ENCODE data around the gene ACTMAP. TPM values are rescaled to one million over a fixed set of nuclear protein-coding genes. Genes with fewer than 3 reads are reported as not detected.

ACTMAP gene
- polyA plus RNA-seq, 1 of the 3 experiments (the other 2 are of a cell fraction) = 6.4 TPM

GRCh38 chr19:40704491-40705361 lies 45.6 kb downstream of the ACTMAP start:
- WGBS (ENCODE audit: low lambda C conversion rate) = 94% methylated on average over 18 of the region's 18 CpGs
- Histone ChIP-seq H2AFZ (ENCODE audit: low read depth) (no peak overlapping the region), H3K27ac (ENCODE audit: low read depth in 2 of 2, low read length in 1 of 2) (no peak overlapping the region), H3K79me2 (ENCODE audit: insufficient read depth) (no peaks in the 10 kb centered on the region; the same call in 1 of the 2 replicates), H3K9me3 (no peaks in the 10 kb centered on the region), H3K4me1 (ENCODE audit: control insufficient read depth in 1 of 2, insufficient read depth in 2 of 2, low read depth in 1 of 2, low read length in 1 of 2) (no peaks in the 10 kb centered on the region), H3F3A (replicated peaks; ENCODE audit: insufficient read depth) (no peaks in the 10 kb centered on the region), H4K20me1 (ENCODE audit: insufficient read depth) (no peaks in the 10 kb centered on the region), H3K9me2 (no peaks in the 10 kb centered on the region), H3K4me3 (ENCODE audit: low read depth in 2 of 2, low read length in 1 of 2) (no peak overlapping the region), H3K4me2 (no peak overlapping the region), H3K36me3 (replicated peaks in 1 of 2; ENCODE audit: control insufficient read depth in 1 of 2, insufficient read depth in 2 of 2, low read length in 1 of 2) (peaks cover 34 to 47% of the 10 kb centered on the region in 2 experiments), H3K27me3 (ENCODE audit: insufficient read depth) (no peaks in the 10 kb centered on the region), H3K9ac (no peak overlapping the region)
- CTCF ChIA-PET = interaction anchor here (1.3 to 1.4 kb wide), 2 partner anchors 23 to 26 kb away, joined by 3 to 4 read pairs; no protein-coding TSS in a partner anchor
- POLR2A ChIA-PET = interaction anchor here (0.6 kb wide), 1 partner anchor 14 kb away, joined by 3 read pairs; no protein-coding TSS in a partner anchor
- TF ChIP-seq NRF1 (IDR thresholded peaks at IDR 0.05; ENCODE audit: low read depth, low read length) (no peak), TCF12 (IDR thresholded peaks at IDR 0.05) (no peak), RFX5 (IDR thresholded peaks at IDR 0.05; ENCODE audit: low read length) (no peak)
- no peak for DNase-seq

DNA sequence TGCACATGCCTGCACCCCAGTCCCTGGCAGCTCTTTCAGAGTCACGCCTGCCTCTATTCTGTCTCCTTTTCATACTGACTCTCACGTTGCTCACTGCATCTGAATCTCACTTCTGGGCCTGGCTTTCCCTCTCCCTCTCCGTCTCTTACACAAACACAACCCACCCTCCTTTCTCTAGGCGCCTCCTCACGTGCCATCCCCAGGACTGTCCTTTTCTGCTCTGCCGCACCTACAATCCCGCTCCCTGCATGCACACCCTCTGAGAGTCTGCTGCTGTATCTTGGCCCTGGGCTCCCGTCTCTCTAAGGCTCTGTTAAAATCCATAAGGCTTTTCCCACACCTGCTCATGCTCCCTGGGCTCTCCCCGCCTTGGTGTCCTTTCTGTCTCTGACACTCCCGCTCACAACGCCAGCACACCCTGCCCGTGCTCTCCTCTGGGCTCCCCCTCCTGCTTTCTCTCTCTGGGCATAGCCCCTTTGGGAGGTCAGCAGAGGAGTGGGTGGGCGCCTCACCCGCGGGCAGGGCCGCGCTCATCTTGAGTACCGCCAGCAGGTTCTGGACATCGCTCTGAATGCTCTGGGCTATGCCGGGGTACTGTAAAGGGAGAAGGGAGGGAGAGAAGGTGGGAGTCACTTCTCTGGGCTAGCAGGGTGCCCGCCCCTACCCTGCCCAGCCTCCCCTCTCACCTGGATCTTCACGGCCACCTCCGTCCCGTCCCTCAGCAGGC lies 47.1 kb downstream of the ACTMAP start:
- H3K4me2 ChIP-seq = no peak overlapping the region
- H3K27me3 ChIP-seq (ENCODE audit: insufficient read depth) = no peaks in the 10 kb centered on the region
- no peaks in the 10 kb centered on the region for H3F3A ChIP-seq (replicated peaks; ENCODE audit: insufficient read depth)
- WGBS (ENCODE audit: low lambda C conversion rate) = 91% methylated on average over 24 of the region's 24 CpGs
- DNase-seq = no peak
- no peaks in the 10 kb centered on the region for H3K9me3 ChIP-seq
- H3K9ac ChIP-seq = no peak overlapping the region
- ChIA-PET POLR2A (no interaction called here), CTCF (interaction anchor here (1.2 to 1.4 kb wide), 3 partner anchors 22 to 40 kb away, joined by 3 to 4 read pairs (median 3); no protein-coding TSS in a partner anchor)
- no peak overlapping the region for H3K27ac ChIP-seq (ENCODE audit: low read depth in 2 of 2, low read length in 1 of 2)
- no peak overlapping the region for H3K4me3 ChIP-seq (ENCODE audit: low read depth in 2 of 2, low read length in 1 of 2)
- peaks cover 34 to 44% of the 10 kb centered on the region in 2 experiments for H3K36me3 ChIP-seq (replicated peaks in 1 of 2; ENCODE audit: control insufficient read depth in 1 of 2, insufficient read depth in 2 of 2, low read length in 1 of 2)
- no peak for TF ChIP-seq GATA2 (CRISPR knock-in tag; IDR thresholded peaks at IDR 0.05)
- no peak for TF ChIP-seq GABPA (IDR thresholded peaks at IDR 0.05; ENCODE audit: low read depth)
- TF ChIP-seq MXI1 (IDR thresholded peaks at IDR 0.05; ENCODE audit: low read depth, low read length) = no peak
- TF ChIP-seq FOXM1 (IDR thresholded peaks at IDR 0.05; ENCODE audit: low read depth) = no peak
- no peak for TF ChIP-seq ELF1 (IDR thresholded peaks at IDR 0.05)
- TF ChIP-seq, protein P1, sequence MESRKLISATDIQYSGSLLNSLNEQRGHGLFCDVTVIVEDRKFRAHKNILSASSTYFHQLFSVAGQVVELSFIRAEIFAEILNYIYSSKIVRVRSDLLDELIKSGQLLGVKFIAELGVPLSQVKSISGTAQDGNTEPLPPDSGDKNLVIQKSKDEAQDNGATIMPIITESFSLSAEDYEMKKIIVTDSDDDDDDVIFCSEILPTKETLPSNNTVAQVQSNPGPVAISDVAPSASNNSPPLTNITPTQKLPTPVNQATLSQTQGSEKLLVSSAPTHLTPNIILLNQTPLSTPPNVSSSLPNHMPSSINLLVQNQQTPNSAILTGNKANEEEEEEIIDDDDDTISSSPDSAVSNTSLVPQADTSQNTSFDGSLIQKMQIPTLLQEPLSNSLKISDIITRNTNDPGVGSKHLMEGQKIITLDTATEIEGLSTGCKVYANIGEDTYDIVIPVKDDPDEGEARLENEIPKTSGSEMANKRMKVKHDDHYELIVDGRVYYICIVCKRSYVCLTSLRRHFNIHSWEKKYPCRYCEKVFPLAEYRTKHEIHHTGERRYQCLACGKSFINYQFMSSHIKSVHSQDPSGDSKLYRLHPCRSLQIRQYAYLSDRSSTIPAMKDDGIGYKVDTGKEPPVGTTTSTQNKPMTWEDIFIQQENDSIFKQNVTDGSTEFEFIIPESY (IDR thresholded peaks at IDR 0.05; ENCODE audit: borderline replicate concordance, low read depth) = no peak
- no peak for TF ChIP-seq SMC3 (IDR thresholded peaks at IDR 0.05; ENCODE audit: low read depth, low read length)
- TF ChIP-seq EZH2phosphoT487 (IDR thresholded peaks at IDR 0.05; ENCODE audit: borderline replicate concordance, low read depth) = no peak
- TF ChIP-seq YY1 (IDR thresholded peaks at IDR 0.05; ENCODE audit: low read depth) = no peak
- TF ChIP-seq, protein P2, sequence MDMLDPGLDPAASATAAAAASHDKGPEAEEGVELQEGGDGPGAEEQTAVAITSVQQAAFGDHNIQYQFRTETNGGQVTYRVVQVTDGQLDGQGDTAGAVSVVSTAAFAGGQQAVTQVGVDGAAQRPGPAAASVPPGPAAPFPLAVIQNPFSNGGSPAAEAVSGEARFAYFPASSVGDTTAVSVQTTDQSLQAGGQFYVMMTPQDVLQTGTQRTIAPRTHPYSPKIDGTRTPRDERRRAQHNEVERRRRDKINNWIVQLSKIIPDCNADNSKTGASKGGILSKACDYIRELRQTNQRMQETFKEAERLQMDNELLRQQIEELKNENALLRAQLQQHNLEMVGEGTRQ (IDR thresholded peaks at IDR 0.05; ENCODE audit: borderline replicate concordance, low read depth, low read length) = no peak
- no peak for TF ChIP-seq MEF2A (IDR thresholded peaks at IDR 0.05; ENCODE audit: borderline replicate concordance, low read depth)
- TF ChIP-seq SIN3A (IDR thresholded peaks at IDR 0.05; ENCODE audit: borderline replicate concordance, low read depth, low read length) = no peak
- TF ChIP-seq RCOR1 (IDR thresholded peaks at IDR 0.05; ENCODE audit: low read length) = no peak
- TF ChIP-seq TEAD4 (IDR thresholded peaks at IDR 0.05; ENCODE audit: borderline replicate concordance, insufficient read depth) = no peak
- TF ChIP-seq FOXJ3 (CRISPR knock-in tag; IDR thresholded peaks at IDR 0.05) = no peak
- TF ChIP-seq JUND (IDR thresholded peaks at IDR 0.05) = no peak
- H3K4me1 ChIP-seq (ENCODE audit: control insufficient read depth in 1 of 2, insufficient read depth in 2 of 2, low read depth in 1 of 2, low read length in 1 of 2) = no peaks in the 10 kb centered on the region
- no peak overlapping the region for H2AFZ ChIP-seq (ENCODE audit: low read depth)
- no peaks in the 10 kb centered on the region for H3K79me2 ChIP-seq (ENCODE audit: insufficient read depth)
- no peaks in the 10 kb centered on the region for H4K20me1 ChIP-seq (ENCODE audit: insufficient read depth)
- no peaks in the 10 kb centered on the region for H3K9me2 ChIP-seq

Data from SK-N-SH (cell line).